ENCODE measurements around the gene DLX5.

DLX5 gene

GRCh38 chr7:96995406-96996110 lies 29.1 kb downstream of the DLX5 start:
- in situ Hi-C loops (cut with HindIII; ENCODE audit: low pct_ligation_motif_present, low pct_unique_long_range_greater_than_20kb, low sequenced_read_pairs) = no loop called here
- no peak for DNase-seq

GRCh38 chr7:96993980-96994379 lies 30.7 kb downstream of the DLX5 start:
- in situ Hi-C loops (cut with HindIII; ENCODE audit: low pct_ligation_motif_present, low pct_unique_long_range_greater_than_20kb, low sequenced_read_pairs) = no loop called here
- DNase-seq = no peak

- DNase-seq = no peak
Measured at GRCh38 chr7:96993094-96993865, 31.4 kb downstream of the DLX5 start.

GRCh38 chr7:96992192-96993005 lies 32.2 kb downstream of the DLX5 start:
- DNase-seq = no peak
- in situ Hi-C loops (cut with HindIII; ENCODE audit: low pct_ligation_motif_present, low pct_unique_long_range_greater_than_20kb, low sequenced_read_pairs) = no loop called here

More at GRCh38 chr7:96993094-96993865, 31.4 kb downstream of the DLX5 start:
- in situ Hi-C loops (cut with HindIII; ENCODE audit: low pct_ligation_motif_present, low pct_unique_long_range_greater_than_20kb, low sequenced_read_pairs) = no loop called here

- no peak for DNase-seq
- in situ Hi-C loops (cut with HindIII; ENCODE audit: low pct_ligation_motif_present, low pct_unique_long_range_greater_than_20kb, low sequenced_read_pairs) = no loop called here
Measured at GRCh38 chr7:96991546-96992191, 33.0 kb downstream of the DLX5 start.

GRCh38 chr7:96989859-96990317 lies 34.7 kb downstream of the DLX5 start:
- DNase-seq = no peak
- in situ Hi-C loops (cut with HindIII; ENCODE audit: low pct_ligation_motif_present, low pct_unique_long_range_greater_than_20kb, low sequenced_read_pairs) = no loop called here

- in situ Hi-C loops (cut with HindIII; ENCODE audit: low pct_ligation_motif_present, low pct_unique_long_range_greater_than_20kb, low sequenced_read_pairs) = no loop called here
- DNase-seq = no peak
Measured at GRCh38 chr7:96989241-96989858, 35.3 kb downstream of the DLX5 start.

GRCh38 chr7:96987719-96988118 lies 36.9 kb downstream of the DLX5 start:
- in situ Hi-C loops (cut with HindIII; ENCODE audit: low pct_ligation_motif_present, low pct_unique_long_range_greater_than_20kb, low sequenced_read_pairs) = no loop called here
- DNase-seq = no peak

GRCh38 chr7:96986901-96987300 lies 37.7 kb downstream of the DLX5 start:
- no peak for DNase-seq
- in situ Hi-C loops (cut with HindIII; ENCODE audit: low pct_ligation_motif_present, low pct_unique_long_range_greater_than_20kb, low sequenced_read_pairs) = no loop called here

GRCh38 chr7:96985992-96986391 lies 38.6 kb downstream of the DLX5 start:
- DNase-seq = no peak
- in situ Hi-C loops (cut with HindIII; ENCODE audit: low pct_ligation_motif_present, low pct_unique_long_range_greater_than_20kb, low sequenced_read_pairs) = no loop called here

GRCh38 chr7:96982586-96982985 lies 42.0 kb downstream of the DLX5 start:
- DNase-seq = no peak
- in situ Hi-C loops (cut with HindIII; ENCODE audit: low pct_ligation_motif_present, low pct_unique_long_range_greater_than_20kb, low sequenced_read_pairs) = no loop called here

- in situ Hi-C loops (cut with HindIII; ENCODE audit: low pct_ligation_motif_present, low pct_unique_long_range_greater_than_20kb, low sequenced_read_pairs) = no loop called here
- DNase-seq = no peak
Measured at GRCh38 chr7:96979551-96980276, 44.9 kb downstream of the DLX5 start.

- in situ Hi-C loops (cut with HindIII; ENCODE audit: low pct_ligation_motif_present, low pct_unique_long_range_greater_than_20kb, low sequenced_read_pairs) = no loop called here
- no peak for DNase-seq
Measured at GRCh38 chr7:96977445-96977844, 47.2 kb downstream of the DLX5 start.

- no peak for DNase-seq
- in situ Hi-C loops (cut with HindIII; ENCODE audit: low pct_ligation_motif_present, low pct_unique_long_range_greater_than_20kb, low sequenced_read_pairs) = no loop called here
Measured at GRCh38 chr7:96976106-96976505, 48.5 kb downstream of the DLX5 start.

GRCh38 chr7:96973986-96974385 lies 50.6 kb downstream of the DLX5 start:
- no peak for DNase-seq
- in situ Hi-C loops (cut with HindIII; ENCODE audit: low pct_ligation_motif_present, low pct_unique_long_range_greater_than_20kb, low sequenced_read_pairs) = no loop called here

- DNase-seq = no peak
- in situ Hi-C loops (cut with HindIII; ENCODE audit: low pct_ligation_motif_present, low pct_unique_long_range_greater_than_20kb, low sequenced_read_pairs) = no loop called here
Measured at GRCh38 chr7:96970739-96971138, 53.9 kb downstream of the DLX5 start.
